Naive thymus-derived CD8-positive, alpha-beta T cell (primary cell): ENCODE data around the gene SLC5A2. TPM values are rescaled to one million over a fixed set of nuclear protein-coding genes. Genes with fewer than 3 reads are reported as not detected.
"Not testable (repeated sequence)": the region's sequence is repeated elsewhere in the genome, so short reads cannot be mapped to it uniquely, and the experiment has no call there.

ENCODE experiments used
- ATAC-seq, 2 donors: fragments of 150-1000 bp; cut with Tn5 transposase in 1 of 2; sonication (Bioruptor Pico), chemical (Tn5 transposase) in 1 of 2; 1 replicate in 1 of 2; 2 replicates in 1 of 2; pipeline ENCODE4 v1.10.0; 2021; ENCODE audit warnings: mild to moderate bottlenecking in 2 of 2, moderate library complexity in 2 of 2
- POLR2A ChIA-PET: fragments of 350-600 bp; sonication (Branson Sonifier 250); formaldehyde crosslinking; loops from one replicate; lab custom pipeline; 2021; ENCODE audit warnings: antibody characterized with exemption; lab: Charles Lee
- DNase-seq, 10 donors: peaks; one replicate each; pipeline versions ENCODE4 v3.0.0 to v3.0.0-alpha.2; 2020 to 2022
- H3K27ac Mint-ChIP-seq, 10 donors: one replicate each; pipeline ENCODE4 v1.8.0; 2020 to 2022; ENCODE audit warnings: mild to moderate bottlenecking in 10 of 10, mixed read lengths in 10 of 10, moderate library complexity in 4 of 10, inconsistent platforms in 1 of 10
- H3K27me3 Mint-ChIP-seq, 5 donors: one replicate each; pipeline ENCODE4 v1.8.0; 2021 to 2022; ENCODE audit warnings: mixed read lengths in 5 of 5
- H3K36me3 Mint-ChIP-seq, 3 donors: one replicate each; pipeline ENCODE4 v1.8.0; 2020 to 2022; ENCODE audit warnings: mixed read lengths in 3 of 3, mild to moderate bottlenecking in 2 of 3, inconsistent platforms in 1 of 3
- H3K4me1 Mint-ChIP-seq, 4 donors: one replicate each; pipeline ENCODE4 v1.8.0; 2021 to 2022; ENCODE audit warnings: mixed read lengths in 4 of 4
- H3K4me3 Mint-ChIP-seq, 10 donors: one replicate each; pipeline ENCODE4 v1.8.0; 2020 to 2022; ENCODE audit warnings: mild to moderate bottlenecking in 10 of 10, mixed read lengths in 10 of 10, moderate library complexity in 6 of 10, inconsistent platforms in 1 of 10
- H3K9me3 Mint-ChIP-seq, 9 donors: one replicate each; pipeline ENCODE4 v1.8.0; 2020 to 2022; ENCODE audit warnings: mixed read lengths in 9 of 9, mild to moderate bottlenecking in 3 of 9, inconsistent platforms in 1 of 9, moderate library complexity in 1 of 9
- polyA plus RNA-seq, 3 donors: library from polyadenylated mRNA; unstranded; fragments of 300-500 nt; fragmentation: Illumina TruSeq; gene quantifications; one replicate each; pipeline ENCODE4 v1.2.3, GENCODE V29; 2021
- total RNA-seq, 8 experiments: library from RNA in 2 of 8; stranded (reverse) in 2 of 8; gene quantifications; one replicate each; pipeline ENCODE4 v1.2.3 and lab custom pipeline; 2021 to 2026

Gene SLC5A2
- total and polyA plus RNA-seq, 5 experiments from 2014 or later = 2.3 to 4.7 (median 2.5) TPM

- no peaks in the 10 kb centered on the region for H3K9me3 Mint-ChIP-seq
- H3K27me3 Mint-ChIP-seq = no peaks in the 10 kb centered on the region
- POLR2A ChIA-PET = interaction anchor here (0.6 to 2.3 kb wide), 22 partner anchors 10 to 703 kb away, joined by 3 to 24 read pairs (median 6); partner anchors contain the start of genes ARMC5, ZNF267, ZNF646 and ZNF668
- H3K4me3 Mint-ChIP-seq = peak within 1 kb of the TSS; percentile 90 to 97 (median 92)
- ATAC-seq (peak; percentile 89 to 93), DNase-seq (peak; percentile 67 to 89 (median 78))
- peaks cover 25 to 66% (median 57%) of the 10 kb centered on the region in 4 donors for H3K4me1 Mint-ChIP-seq
- H3K27ac Mint-ChIP-seq = peak within 1 kb of the TSS; percentile 93 to 98 (median 98)
- peaks cover 0 to 22% (median 0%) of the 10 kb centered on the region in 3 donors for H3K36me3 Mint-ChIP-seq
Measured at GRCh38 chr16:31507929-31508705, 25.2 kb downstream of the SLC5A2 start, which contains the start of gene RUSF1. TSS of gene RUSF1 (minus strand) at chr16:31508391. CDS start at chr16:31508373, 18 bp downstream.

GRCh38 chr16:31508706-31509195 is 25.8 kb downstream of the SLC5A2 start:
- Mint-ChIP-seq H3K4me3 (peak overlapping the region; percentile 90 to 97 (median 92)), H3K9me3 (no peaks in the 10 kb centered on the region), H3K36me3 (peaks cover 0 to 22% (median 0%) of the 10 kb centered on the region in 3 donors), H3K27me3 (no peaks in the 10 kb centered on the region), H3K4me1 (peaks cover 25 to 64% (median 57%) of the 10 kb centered on the region in 4 donors), H3K27ac (peak overlapping the region; percentile 93 to 98 (median 98))
- ATAC-seq (no peak), DNase-seq (no peak)
- POLR2A ChIA-PET = interaction anchor here (0.6 to 2.3 kb wide), 19 partner anchors 10 to 587 kb away, joined by 3 to 24 read pairs (median 7); partner anchors contain the start of genes ARMC5, ZNF267, ZNF646 and ZNF668

- DNase-seq (no peak), ATAC-seq (no peak)
- H3K9me3 Mint-ChIP-seq = peaks cover 0 to 11% (median 0%) of the 10 kb centered on the region in 9 donors
- peaks cover 14 to 34% (median 24%) of the 10 kb centered on the region in 4 donors for H3K4me1 Mint-ChIP-seq
- no peaks in the 10 kb centered on the region for H3K36me3 Mint-ChIP-seq
- POLR2A ChIA-PET = no interaction called here
- H3K4me3 Mint-ChIP-seq = no peak overlapping the region
- H3K27ac Mint-ChIP-seq = no peak overlapping the region
- H3K27me3 Mint-ChIP-seq = peaks cover 0 to 2% (median 0%) of the 10 kb centered on the region in 5 donors
Measured at GRCh38 chr16:31513126-31513525, 30.2 kb downstream of the SLC5A2 start.

GRCh38 chr16:31513884-31514283 is 31.0 kb downstream of the SLC5A2 start:
- Mint-ChIP-seq H3K4me3 (no peak overlapping the region), H3K9me3 (peaks cover 0 to 12% (median 0%) of the 10 kb centered on the region in 9 donors), H3K36me3 (no peaks in the 10 kb centered on the region), H3K4me1 (peaks cover 14 to 28% (median 19%) of the 10 kb centered on the region in 4 donors), H3K27ac (peak overlapping the region in 2 of 10 donors; percentile 9 to 84), H3K27me3 (peaks cover 0 to 2% (median 0%) of the 10 kb centered on the region in 5 donors)
- no peak for DNase-seq
- ATAC-seq = no peak
- POLR2A ChIA-PET = no interaction called here

GRCh38 chr16:31517800-31518402 is 35.0 kb downstream of the SLC5A2 start:
- Mint-ChIP-seq H3K27me3 (peaks cover 0 to 2% (median 0%) of the 10 kb centered on the region in 5 donors), H3K4me3 (no peak overlapping the region), H3K27ac (no peak overlapping the region), H3K9me3 (peaks cover 0 to 12% (median 0%) of the 10 kb centered on the region in 9 donors), H3K4me1 (peaks cover 0 to 6% (median 1%) of the 10 kb centered on the region in 4 donors), H3K36me3 (no peaks in the 10 kb centered on the region)
- DNase-seq (no peak), ATAC-seq (no peak)
- POLR2A ChIA-PET = no interaction called here

- H3K4me1 Mint-ChIP-seq = no peaks in the 10 kb centered on the region
- no peak for DNase-seq
- H3K4me3 Mint-ChIP-seq = no peak overlapping the region
- peaks cover 0 to 2% (median 0%) of the 10 kb centered on the region in 5 donors for H3K27me3 Mint-ChIP-seq
- no peak overlapping the region for H3K27ac Mint-ChIP-seq
- peaks cover 0 to 12% (median 0%) of the 10 kb centered on the region in 9 donors for H3K9me3 Mint-ChIP-seq
- POLR2A ChIA-PET = interaction anchor here (1.5 kb wide), 1 partner anchor 11 kb away, joined by 3 read pairs; the partner anchor contains the start of gene RUSF1
- ATAC-seq = no peak
- no peaks in the 10 kb centered on the region for H3K36me3 Mint-ChIP-seq
Measured at GRCh38 chr16:31519759-31520431, 37.0 kb downstream of the SLC5A2 start.

GRCh38 chr16:31521368-31521767 is 38.4 kb downstream of the SLC5A2 start:
- POLR2A ChIA-PET = interaction anchor here (1.5 kb wide), 1 partner anchor 13 kb away, joined by 3 read pairs; the partner anchor contains the start of gene RUSF1
- no peaks in the 10 kb centered on the region for H3K4me1 Mint-ChIP-seq
- no peak overlapping the region for H3K4me3 Mint-ChIP-seq
- H3K27me3 Mint-ChIP-seq = peaks cover 0 to 2% (median 0%) of the 10 kb centered on the region in 5 donors
- no peaks in the 10 kb centered on the region for H3K36me3 Mint-ChIP-seq
- DNase-seq (no peak), ATAC-seq (no peak)
- H3K27ac Mint-ChIP-seq = no peak overlapping the region
- peaks cover 0 to 9% (median 0%) of the 10 kb centered on the region in 9 donors for H3K9me3 Mint-ChIP-seq

GRCh38 chr16:31522071-31522470 is 39.1 kb downstream of the SLC5A2 start:
- Mint-ChIP-seq H3K4me1 (no peaks in the 10 kb centered on the region), H3K27me3 (peaks cover 0 to 1% (median 0%) of the 10 kb centered on the region in 5 donors), H3K27ac (no peak overlapping the region), H3K36me3 (no peaks in the 10 kb centered on the region), H3K4me3 (no peak overlapping the region), H3K9me3 (peaks cover 0 to 9% (median 0%) of the 10 kb centered on the region in 9 donors)
- ATAC-seq (no peak), DNase-seq (no peak)
- POLR2A ChIA-PET = no interaction called here

- Mint-ChIP-seq H3K27me3 (peaks cover 8 to 15% (median 9%) of the 10 kb centered on the region in 5 donors), H3K4me1 (peaks cover 2 to 13% (median 3%) of the 10 kb centered on the region in 4 donors)
- not testable (repeated sequence) for H3K9me3 Mint-ChIP-seq, H3K36me3 Mint-ChIP-seq, DNase-seq, ATAC-seq, H3K4me3 Mint-ChIP-seq, H3K27ac Mint-ChIP-seq
- POLR2A ChIA-PET = interaction anchor here (1.0 kb wide), 1 partner anchor 16 kb away, joined by 3 read pairs; the partner anchor contains the start of gene RUSF1
Measured at GRCh38 chr16:31523768-31524167, 40.8 kb downstream of the SLC5A2 start.

- POLR2A ChIA-PET = interaction anchor here (0.7 kb wide), 1 partner anchor 59 kb away, joined by 3 read pairs; no protein-coding TSS in a partner anchor
- H3K27ac Mint-ChIP-seq = no peak overlapping the region
- peaks cover 8 to 24% (median 14%) of the 10 kb centered on the region in 5 donors for H3K27me3 Mint-ChIP-seq
Measured at GRCh38 chr16:31525113-31525512, 42.2 kb downstream of the SLC5A2 start.

GRCh38 chr16:31527734-31528274 is 44.9 kb downstream of the SLC5A2 start, which contains the start of gene AHSP:
TSS of gene AHSP (plus strand) at chr16:31527900. CDS start at chr16:31528140, 240 bp downstream.
- POLR2A ChIA-PET = no interaction called here
- Mint-ChIP-seq H3K9me3 (no peaks in the 10 kb centered on the region), H3K4me1 (peaks cover 2 to 19% (median 10%) of the 10 kb centered on the region in 4 donors), H3K36me3 (no peaks in the 10 kb centered on the region), H3K27me3 (peaks cover 8 to 25% (median 14%) of the 10 kb centered on the region in 5 donors), H3K27ac (peak within 1 kb of the TSS in 3 of 10 donors; percentile 56 to 60 (median 57)), H3K4me3 (peak within 1 kb of the TSS in 5 of 10 donors; percentile 42 to 55 (median 49))
- DNase-seq (no peak), ATAC-seq (no peak)

More at GRCh38 chr16:31525113-31525512, 42.2 kb downstream of the SLC5A2 start:
- Mint-ChIP-seq H3K4me1 (peaks cover 2 to 19% (median 10%) of the 10 kb centered on the region in 4 donors), H3K36me3 (no peaks in the 10 kb centered on the region), H3K4me3 (no peak overlapping the region), H3K9me3 (no peaks in the 10 kb centered on the region)
- ATAC-seq (no peak), DNase-seq (no peak)
